Loucy (cell line): ENCODE data around the gene MYL5.
"Not testable (repeated sequence)": the region's sequence is repeated elsewhere in the genome, so short reads cannot be mapped to it uniquely, and the experiment has no call there.

Experiments used
- H2AFZ ChIP-seq: fragments of 200-600 bp; sonication (generic); 2 replicates; pipeline ENCODE4 v1.6.0; 2016; ENCODE audit warnings: antibody characterized with exemption, mild to moderate bottlenecking, low read length, moderate library complexity
- H3F3A ChIP-seq: fragments of 200-600 bp; 2 replicates; pipeline ENCODE4 v1.6.0; 2016; ENCODE audit warnings: antibody characterized with exemption, low read depth, mild to moderate bottlenecking
- H3K27me3 ChIP-seq: fragments of 200-600 bp; sonication (generic); 2 replicates; pipeline ENCODE4 v1.6.1; 2014; ENCODE audit warnings: low read length, mild to moderate bottlenecking; ENCODE audit not compliant: insufficient read depth, poor library complexity, severe bottlenecking
- H3K36me3 ChIP-seq: fragments of 200-600 bp; sonication (generic); 2 replicates; pipeline ENCODE4 v1.6.1; 2016; ENCODE audit warnings: low read length; ENCODE audit not compliant: insufficient read depth
- H3K4me1 ChIP-seq: fragments of 200-600 bp; sonication (generic); 2 replicates; pipeline ENCODE4 v1.5.1; 2014; ENCODE audit warnings: low read length, mild to moderate bottlenecking; ENCODE audit not compliant: insufficient read depth, poor library complexity, severe bottlenecking
- H3K4me2 ChIP-seq: fragments of 200-600 bp; sonication (generic); 2 replicates; pipeline ENCODE4 v1.6.0; 2014; ENCODE audit warnings: antibody characterized with exemption, low read length, low read depth, mild to moderate bottlenecking; ENCODE audit not compliant: poor library complexity, severe bottlenecking
- H3K4me3 ChIP-seq: fragments of 200-600 bp; sonication (generic); 2 replicates; pipeline ENCODE4 v1.5.1; 2014; ENCODE audit warnings: low read length, mild to moderate bottlenecking, mixed read lengths; ENCODE audit not compliant: poor library complexity, severe bottlenecking
- H3K79me2 ChIP-seq: fragments of 200-600 bp; sonication (generic); 2 replicates; pipeline ENCODE4 v1.6.1; 2014; ENCODE audit warnings: low read length; ENCODE audit not compliant: insufficient read depth
- H3K9ac ChIP-seq: fragments of 200-600 bp; sonication (generic); 2 replicates; pipeline ENCODE4 v1.6.0; 2014; ENCODE audit warnings: mild to moderate bottlenecking, low read depth, low read length, moderate library complexity; ENCODE audit not compliant: poor library complexity, severe bottlenecking
- H3K9me2 ChIP-seq: fragments of 200-600 bp; sonication (generic); replicated peaks from 2 replicates; pipeline ENCODE4 v1.6.1; 2016; ENCODE audit warnings: low read depth, low read length, mixed read lengths
- H3K9me3 ChIP-seq: fragments of 200-600 bp; sonication (generic); 2 replicates; pipeline ENCODE4 v1.6.1; 2014; ENCODE audit warnings: mild to moderate bottlenecking, antibody characterized with exemption, low read length, low read depth; ENCODE audit not compliant: insufficient read depth
- H4K20me1 ChIP-seq: fragments of 200-600 bp; sonication (generic); 2 replicates; pipeline ENCODE4 v1.6.0; 2014; ENCODE audit warnings: antibody characterized with exemption, low read length, mild to moderate bottlenecking; ENCODE audit not compliant: insufficient read depth, poor library complexity, severe bottlenecking
- CTCF ChIP-seq: fragments of 200-600 bp; sonication (generic); conservative IDR thresholded peaks from 2 replicates; pipeline ENCODE4 v1.5.1; 2014; ENCODE audit warnings: mild to moderate bottlenecking, antibody characterized with exemption, low read length
- EZH2phosphoT487 ChIP-seq: fragments of 200-600 bp; IDR thresholded peaks from 2 replicates; pipeline ENCODE4 v1.6.1; 2018; ENCODE audit warnings: antibody characterized with exemption, mild to moderate bottlenecking, moderate library complexity, borderline replicate concordance

Gene MYL5

GRCh38 chr4:666822-667544, 7.4 kb upstream of the MYL5 start:
- no peaks in the 10 kb centered on the region for H3F3A ChIP-seq
- H3K4me3 ChIP-seq, result no peak overlapping the region
- H3K9me3 ChIP-seq, result no peaks in the 10 kb centered on the region
- no peak for TF ChIP-seq CTCF
- no peak for TF ChIP-seq EZH2phosphoT487
- H3K36me3 ChIP-seq, result peaks cover 5% of the 10 kb centered on the region; the same call in 1 of the 2 replicates
- no peaks in the 10 kb centered on the region for H3K27me3 ChIP-seq
- no peaks in the 10 kb centered on the region for H3K9me2 ChIP-seq
- peaks cover 13% of the 10 kb centered on the region; the same call in 1 of the 2 replicates for H3K79me2 ChIP-seq
- H3K9ac ChIP-seq, result no peak overlapping the region
- no peak overlapping the region for H3K4me2 ChIP-seq
- peaks cover 14% of the 10 kb centered on the region for H3K4me1 ChIP-seq
- H2AFZ ChIP-seq, result no peak overlapping the region
- H4K20me1 ChIP-seq, result no peaks in the 10 kb centered on the region

- no peak overlapping the region for H3K4me3 ChIP-seq
- H4K20me1 ChIP-seq, result no peaks in the 10 kb centered on the region
- H3K36me3 ChIP-seq, result peaks cover 8% of the 10 kb centered on the region; the same call in 1 of the 2 replicates
- no peak overlapping the region for H3K9ac ChIP-seq
- H3K9me3 ChIP-seq, result no peaks in the 10 kb centered on the region
- peaks cover 14% of the 10 kb centered on the region for H3K4me1 ChIP-seq
- H3F3A ChIP-seq, result no peaks in the 10 kb centered on the region
- no peak overlapping the region for H3K4me2 ChIP-seq
- H2AFZ ChIP-seq, result no peak overlapping the region
- H3K79me2 ChIP-seq, result peaks cover 18% of the 10 kb centered on the region; the same call in 1 of the 2 replicates
- H3K27me3 ChIP-seq, result no peaks in the 10 kb centered on the region
- no peak for TF ChIP-seq EZH2phosphoT487
- TF ChIP-seq CTCF, result no peak
- H3K9me2 ChIP-seq, result no peaks in the 10 kb centered on the region
These were observed 6.8 kb upstream of the MYL5 start for GRCh38 chr4:667545-667925.

- Histone ChIP-seq H3K4me1 (peaks cover 13% of the 10 kb centered on the region), H3K79me2 (peaks cover 25% of the 10 kb centered on the region)
- not testable (repeated sequence) for H3K9me3 ChIP-seq, H4K20me1 ChIP-seq, H3K9ac ChIP-seq, H3F3A ChIP-seq, H3K4me2 ChIP-seq, H3K36me3 ChIP-seq, H2AFZ ChIP-seq, H3K9me2 ChIP-seq, H3K4me3 ChIP-seq, H3K27me3 ChIP-seq
These were observed 6.1 kb upstream of the MYL5 start for GRCh38 chr4:668219-668618.

- not testable (repeated sequence) for H4K20me1 ChIP-seq, H3K9ac ChIP-seq, H3K4me3 ChIP-seq, H3K36me3 ChIP-seq, H3K9me2 ChIP-seq, H3F3A ChIP-seq, H3K4me1 ChIP-seq, H3K27me3 ChIP-seq, H3K4me2 ChIP-seq, H3K9me3 ChIP-seq, H2AFZ ChIP-seq
- H3K79me2 ChIP-seq, result peaks cover 23% of the 10 kb centered on the region
These were observed 4.4 kb upstream of the MYL5 start for GRCh38 chr4:669806-670559.
